Stimulated activated CD8-positive, alpha-beta memory T cell treated with anti-CD3 and anti-CD28 coated beads, Interleukin-12 subunit alpha, Interleukin-12 subunit beta, amount 100 ng/mL, for 4 hours (primary cell): ENCODE data around the gene RBM19.

Experiments
- DNase-seq: peaks from one replicate; pipeline ENCODE4 v3.0.0-alpha.2; 2020; ENCODE audit warnings: low read depth

RBM19 gene

GRCh38 chr12:113900716-113901115 is 65.4 kb downstream of the RBM19 start:
- no peak for DNase-seq

GRCh38 chr12:113899561-113900471 is 66.3 kb downstream of the RBM19 start:
- no peak for DNase-seq

- no peak for DNase-seq
These were observed 67.0 kb downstream of the RBM19 start for GRCh38 chr12:113899042-113899560.

- no peak for DNase-seq
These were observed 67.7 kb downstream of the RBM19 start for GRCh38 chr12:113898466-113898865.

GRCh38 chr12:113897406-113897805 is 68.7 kb downstream of the RBM19 start:
- no peak for DNase-seq

- DNase-seq = no peak
These were observed 69.3 kb downstream of the RBM19 start for GRCh38 chr12:113896841-113897240.

- no peak for DNase-seq
These were observed 69.9 kb downstream of the RBM19 start for GRCh38 chr12:113896194-113896593.

- no peak for DNase-seq
These were observed 70.9 kb downstream of the RBM19 start for GRCh38 chr12:113895176-113895575.

- DNase-seq = no peak
These were observed 71.4 kb downstream of the RBM19 start for GRCh38 chr12:113894697-113895096.

- DNase-seq = no peak
These were observed 72.9 kb downstream of the RBM19 start for GRCh38 chr12:113893221-113893620.

GRCh38 chr12:113892556-113892955 is 73.6 kb downstream of the RBM19 start:
- DNase-seq = no peak

GRCh38 chr12:113891739-113892520 is 74.2 kb downstream of the RBM19 start:
- DNase-seq = no peak

- no peak for DNase-seq
These were observed 74.9 kb downstream of the RBM19 start for GRCh38 chr12:113891167-113891692.

- DNase-seq = no peak
These were observed 76.1 kb downstream of the RBM19 start for GRCh38 chr12:113889891-113890581.

GRCh38 chr12:113889076-113889475 is 77.0 kb downstream of the RBM19 start:
- no peak for DNase-seq

- no peak for DNase-seq
These were observed 77.7 kb downstream of the RBM19 start for GRCh38 chr12:113888435-113888834.

GRCh38 chr12:113887906-113888305 is 78.2 kb downstream of the RBM19 start:
- DNase-seq = no peak

- DNase-seq = no peak
These were observed 79.4 kb downstream of the RBM19 start for GRCh38 chr12:113886721-113887120.

- DNase-seq = no peak
These were observed 81.7 kb downstream of the RBM19 start for GRCh38 chr12:113884392-113884791.

- no peak for DNase-seq
These were observed 83.4 kb downstream of the RBM19 start for GRCh38 chr12:113882690-113883089.

GRCh38 chr12:113880988-113881962 is 84.8 kb downstream of the RBM19 start:
- no peak for DNase-seq
